ENCODE data around the gene NXT2.
"Not testable (repeated sequence)": the region's sequence is repeated elsewhere in the genome, so short reads cannot be mapped to it uniquely, and the experiment has no call there.

Gene NXT2

GRCh38 chrX:109535578-109535977 lies 1.1 kb upstream of the NXT2 start:
- H3K4me1 ChIP-seq (ENCODE audit: control insufficient read depth in 1 of 2, insufficient read depth in 1 of 2, low read depth in 1 of 2, low read length in 1 of 2): peaks cover 28 to 29% of the 10 kb centered on the region in 2 experiments
- H3K27ac ChIP-seq: no peak overlapping the region
- H3K4me3 ChIP-seq (ENCODE audit: low read depth in 1 of 2, low read length in 1 of 2): no peak overlapping the region
- no peaks in the 10 kb centered on the region for H3K9me3 ChIP-seq
- no peaks in the 10 kb centered on the region for H3K36me3 ChIP-seq
- H3K27me3 ChIP-seq: no peaks in the 10 kb centered on the region
- TF ChIP-seq, protein P1, sequence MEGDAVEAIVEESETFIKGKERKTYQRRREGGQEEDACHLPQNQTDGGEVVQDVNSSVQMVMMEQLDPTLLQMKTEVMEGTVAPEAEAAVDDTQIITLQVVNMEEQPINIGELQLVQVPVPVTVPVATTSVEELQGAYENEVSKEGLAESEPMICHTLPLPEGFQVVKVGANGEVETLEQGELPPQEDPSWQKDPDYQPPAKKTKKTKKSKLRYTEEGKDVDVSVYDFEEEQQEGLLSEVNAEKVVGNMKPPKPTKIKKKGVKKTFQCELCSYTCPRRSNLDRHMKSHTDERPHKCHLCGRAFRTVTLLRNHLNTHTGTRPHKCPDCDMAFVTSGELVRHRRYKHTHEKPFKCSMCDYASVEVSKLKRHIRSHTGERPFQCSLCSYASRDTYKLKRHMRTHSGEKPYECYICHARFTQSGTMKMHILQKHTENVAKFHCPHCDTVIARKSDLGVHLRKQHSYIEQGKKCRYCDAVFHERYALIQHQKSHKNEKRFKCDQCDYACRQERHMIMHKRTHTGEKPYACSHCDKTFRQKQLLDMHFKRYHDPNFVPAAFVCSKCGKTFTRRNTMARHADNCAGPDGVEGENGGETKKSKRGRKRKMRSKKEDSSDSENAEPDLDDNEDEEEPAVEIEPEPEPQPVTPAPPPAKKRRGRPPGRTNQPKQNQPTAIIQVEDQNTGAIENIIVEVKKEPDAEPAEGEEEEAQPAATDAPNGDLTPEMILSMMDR (IDR thresholded peaks at IDR 0.05): no peak

DNA sequence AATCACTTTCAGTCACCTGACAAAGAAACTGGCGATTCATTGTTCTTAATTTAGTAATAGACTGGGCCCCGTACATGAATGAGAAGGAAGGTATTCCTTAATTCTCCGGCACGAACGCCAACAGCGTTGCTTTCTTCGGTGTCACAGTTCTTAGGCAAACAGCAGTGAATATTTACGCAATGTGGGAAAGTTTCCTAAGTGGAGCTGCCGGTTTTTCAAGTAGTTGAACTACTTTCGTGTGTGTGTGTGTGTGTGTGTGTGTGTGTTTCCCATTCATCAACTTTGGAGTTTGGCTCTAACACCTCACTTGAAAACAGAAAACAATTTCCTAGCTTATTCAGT lies 651 bp downstream of the NXT2 start:
- H3K4me3 ChIP-seq (ENCODE audit: low read depth in 1 of 2, low read length in 1 of 2): peak overlapping the region; percentile 76 to 82
- H3K4me1 ChIP-seq (ENCODE audit: control insufficient read depth in 1 of 2, insufficient read depth in 1 of 2, low read depth in 1 of 2, low read length in 1 of 2): peaks cover 21 to 26% of the 10 kb centered on the region in 2 experiments
- H3K36me3 ChIP-seq: no peaks in the 10 kb centered on the region
- TF ChIP-seq, protein P1 (IDR thresholded peaks at IDR 0.05): no peak
- no peaks in the 10 kb centered on the region for H3K9me3 ChIP-seq
- H3K27ac ChIP-seq: peak overlapping the region; percentile 88
- H3K27me3 ChIP-seq: no peaks in the 10 kb centered on the region

DNA sequence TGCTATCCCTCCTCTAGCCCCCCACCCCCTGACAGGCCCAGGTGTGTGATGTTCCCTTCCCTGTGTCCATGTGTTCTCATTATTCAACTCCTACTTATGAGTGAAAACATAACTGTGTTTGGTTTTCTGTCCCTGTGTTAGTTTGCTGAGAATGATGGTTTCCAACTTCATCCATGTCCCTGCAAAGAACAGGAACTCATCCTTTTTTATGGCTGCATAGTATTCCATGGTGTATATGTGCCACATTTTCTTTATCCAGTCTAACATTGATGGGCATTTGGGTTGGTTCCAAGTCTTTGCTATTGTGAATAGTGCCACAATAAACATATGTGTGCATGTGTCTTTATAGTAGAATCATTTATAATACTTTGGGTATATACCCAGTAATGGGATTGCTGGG lies 2.4 kb downstream of the NXT2 start:
- not testable (repeated sequence) for H3K27ac ChIP-seq; H3K36me3 ChIP-seq; H3K27me3 ChIP-seq; H3K4me3 ChIP-seq (ENCODE audit: low read depth in 1 of 2, low read length in 1 of 2); H3K9me3 ChIP-seq
- peaks cover 8 to 17% of the 10 kb centered on the region in 2 experiments for H3K4me1 ChIP-seq (ENCODE audit: control insufficient read depth in 1 of 2, insufficient read depth in 1 of 2, low read depth in 1 of 2, low read length in 1 of 2)

DNA sequence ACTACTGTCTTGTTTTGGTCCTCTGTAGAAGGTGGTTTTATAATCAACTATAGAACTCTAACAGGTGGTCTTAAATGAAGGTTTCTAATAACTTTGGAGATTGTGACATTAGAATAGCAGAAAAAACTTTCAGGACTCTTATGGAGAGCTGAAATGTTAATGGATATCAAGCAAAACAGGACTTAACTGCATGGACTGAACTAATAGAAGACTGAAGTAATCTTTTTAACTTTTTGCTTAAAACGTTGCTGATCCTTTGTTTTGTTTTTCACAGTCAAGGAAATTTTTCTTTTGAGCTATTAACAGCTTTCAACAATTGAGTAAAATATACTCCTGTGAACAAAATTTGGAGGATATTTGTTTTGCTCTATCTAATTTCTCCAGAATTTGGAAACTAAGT lies 17.2 kb downstream of the NXT2 start:
- H3K9me3 ChIP-seq: no peaks in the 10 kb centered on the region
- H3K4me3 ChIP-seq (ENCODE audit: low read depth in 1 of 2, low read length in 1 of 2): no peak overlapping the region
- H3K4me1 ChIP-seq (ENCODE audit: control insufficient read depth in 1 of 2, insufficient read depth in 1 of 2, low read depth in 1 of 2, low read length in 1 of 2): no peaks in the 10 kb centered on the region
- no peaks in the 10 kb centered on the region for H3K36me3 ChIP-seq
- TF ChIP-seq, protein P1 (IDR thresholded peaks at IDR 0.05): no peak
- no peaks in the 10 kb centered on the region for H3K27me3 ChIP-seq
- no peak overlapping the region for H3K27ac ChIP-seq

GRCh38 chrX:109576083-109576482 lies 39.4 kb downstream of the NXT2 start:
- not testable (repeated sequence) for H3K27me3 ChIP-seq; H3K4me3 ChIP-seq (ENCODE audit: low read depth in 1 of 2, low read length in 1 of 2); H3K36me3 ChIP-seq; H3K9me3 ChIP-seq; H3K27ac ChIP-seq
- peaks cover 10 to 14% of the 10 kb centered on the region in 2 experiments for H3K4me1 ChIP-seq (ENCODE audit: control insufficient read depth in 1 of 2, insufficient read depth in 1 of 2, low read depth in 1 of 2, low read length in 1 of 2)

DNA sequence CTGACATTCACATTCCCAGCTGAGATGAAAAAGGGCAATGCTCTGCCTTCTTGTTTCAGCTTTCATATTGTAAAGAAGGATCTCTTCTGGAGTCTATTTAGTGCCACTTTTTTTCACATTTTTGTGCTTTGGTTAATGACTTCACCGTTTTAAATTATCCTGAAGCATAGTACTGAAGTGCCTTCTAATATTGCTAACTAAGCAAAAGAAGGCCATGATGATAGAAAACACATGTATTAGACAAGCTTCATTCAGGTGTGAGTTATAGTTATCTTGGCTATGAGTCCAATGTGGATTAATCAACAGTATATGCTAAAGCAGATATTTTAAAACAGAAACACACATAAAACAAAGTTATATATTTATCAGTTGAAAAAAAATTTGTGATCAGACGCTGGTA lies 40.4 kb downstream of the NXT2 start:
- peaks cover 10 to 14% of the 10 kb centered on the region in 2 experiments for H3K4me1 ChIP-seq (ENCODE audit: control insufficient read depth in 1 of 2, insufficient read depth in 1 of 2, low read depth in 1 of 2, low read length in 1 of 2)
- H3K4me3 ChIP-seq (ENCODE audit: low read depth in 1 of 2, low read length in 1 of 2): no peak overlapping the region
- H3K27ac ChIP-seq: no peak overlapping the region
- TF ChIP-seq, protein P1 (IDR thresholded peaks at IDR 0.05): no peak
- H3K36me3 ChIP-seq: no peaks in the 10 kb centered on the region
- no peaks in the 10 kb centered on the region for H3K9me3 ChIP-seq
- H3K27me3 ChIP-seq: no peaks in the 10 kb centered on the region

- Histone ChIP-seq H3K4me1 (ENCODE audit: control insufficient read depth in 1 of 2, insufficient read depth in 1 of 2, low read depth in 1 of 2, low read length in 1 of 2) (peaks cover 9% of the 10 kb centered on the region in 2 experiments), H3K4me3 (ENCODE audit: low read depth in 1 of 2, low read length in 1 of 2) (no peak overlapping the region), H3K27ac (no peak overlapping the region), H3K27me3 (no peaks in the 10 kb centered on the region), H3K9me3 (no peaks in the 10 kb centered on the region), H3K36me3 (no peaks in the 10 kb centered on the region)
- TF ChIP-seq, protein P1 (IDR thresholded peaks at IDR 0.05): no peak
Observed at GRCh38 chrX:109578916-109579315, 42.3 kb downstream of the NXT2 start.

Measured in neutrophil (primary cell).